ENCODE measurements around the gene RANBP2.

Gene RANBP2

DNA sequence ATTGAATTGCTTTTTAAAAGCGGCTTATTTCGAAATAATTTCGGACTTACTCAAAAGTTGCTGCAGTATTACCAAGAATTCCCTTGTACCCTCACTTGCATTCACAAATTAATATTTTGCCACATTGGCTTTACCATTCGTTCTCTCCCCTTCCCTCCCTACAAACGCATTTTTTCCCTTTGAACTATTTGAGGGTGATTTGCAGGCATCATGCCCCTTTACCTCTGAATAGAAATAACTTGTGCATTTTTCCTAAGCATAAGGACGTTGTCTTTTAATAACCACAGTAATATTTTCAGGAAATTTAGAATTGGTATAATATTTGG lies 67.9 kb downstream of the RANBP2 start:
- Histone ChIP-seq H3K18ac (ENCODE audit: low read length) (no peak overlapping the region), H2BK12ac (ENCODE audit: low read length) (no peak overlapping the region), H3K23ac (ENCODE audit: low read length) (no peak overlapping the region), H3K9me3 (ENCODE audit: insufficient read depth, low read depth, low read length) (no peaks in the 10 kb centered on the region), H3K79me2 (ENCODE audit: control insufficient read depth, insufficient read depth, low read length, poor library complexity) (no peaks in the 10 kb centered on the region), H3K27me3 (ENCODE audit: insufficient read depth, low read length) (no peaks in the 10 kb centered on the region), H4K91ac (ENCODE audit: low read depth, low read length) (no peak overlapping the region), H3K79me1 (ENCODE audit: low read length) (peaks cover 2% of the 10 kb centered on the region), H3K4ac (ENCODE audit: low read depth, low read length) (no peak overlapping the region), H4K8ac (ENCODE audit: low read depth, low read length) (no peak overlapping the region), H3K14ac (ENCODE audit: low read length) (no peak overlapping the region), H3K4me3 (ENCODE audit: low read depth, low read length) (peak overlapping the region; percentile 84), H2BK120ac (ENCODE audit: insufficient read depth, low read length, poor library complexity) (no peak overlapping the region), H2BK5ac (ENCODE audit: low read depth, low read length, poor library complexity) (no peak overlapping the region), H2AK5ac (ENCODE audit: low read length) (no peak overlapping the region), H2AFZ (ENCODE audit: insufficient read depth, low read length, poor library complexity) (no peak overlapping the region), H3K9ac (ENCODE audit: low read length) (peak overlapping the region; percentile 61), H3K4me1 (ENCODE audit: control insufficient read depth in 1 of 2, insufficient read depth in 2 of 2, low read length in 2 of 2) (no peaks in the 10 kb centered on the region), H3K4me2 (ENCODE audit: low read length) (peak overlapping the region; percentile 85), H3K27ac (ENCODE audit: low read depth, low read length) (no peak overlapping the region), H3K36me3 (ENCODE audit: control insufficient read depth in 1 of 2, insufficient read depth in 2 of 2, low read length in 2 of 2) (peaks cover 5 to 8% of the 10 kb centered on the region in 2 experiments), H4K12ac (ENCODE audit: low read depth, low read length) (no peak overlapping the region)
- no peak for DNase-seq
- no CpG with 5 or more reads among the region's 6 CpGs for WGBS (ENCODE audit: extremely low coverage, insufficient coverage, insufficient read length)

DNA sequence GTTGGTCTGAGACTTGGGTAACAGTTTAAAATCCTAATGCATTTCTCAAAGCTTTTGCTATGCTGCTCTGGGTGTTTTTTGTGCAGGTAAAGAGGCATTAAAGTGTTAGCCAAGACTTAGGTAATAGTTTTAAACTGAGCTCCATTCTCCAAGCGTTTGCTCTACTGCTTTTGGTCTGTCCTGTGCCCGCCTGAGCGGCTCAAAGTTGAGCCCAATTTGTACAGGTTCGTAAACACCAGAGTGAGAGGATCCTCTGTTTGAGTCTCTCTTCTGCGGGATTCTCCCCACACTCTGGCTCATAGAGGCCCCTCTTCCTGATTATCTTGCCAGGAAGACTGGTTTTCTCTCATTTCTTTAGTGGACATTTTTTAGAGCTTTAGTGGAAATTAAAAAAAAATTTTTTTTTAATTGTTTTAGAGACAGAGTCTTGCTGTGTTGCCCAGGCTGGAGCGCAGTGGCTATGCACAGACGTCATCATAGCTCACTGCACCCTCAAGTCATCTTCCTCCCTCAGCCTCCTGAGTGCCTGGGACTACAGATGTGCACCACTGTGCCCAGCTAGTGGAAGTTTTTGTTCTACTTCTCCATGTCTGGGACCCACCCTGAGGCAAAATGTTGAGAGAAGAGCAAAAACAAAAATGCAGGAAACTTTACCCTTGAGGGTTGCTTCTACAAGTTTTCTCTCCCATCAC lies 83.9 kb downstream of the RANBP2 start:
- no peak for DNase-seq
- H4K12ac ChIP-seq (ENCODE audit: low read depth, low read length): no peak overlapping the region

DNA sequence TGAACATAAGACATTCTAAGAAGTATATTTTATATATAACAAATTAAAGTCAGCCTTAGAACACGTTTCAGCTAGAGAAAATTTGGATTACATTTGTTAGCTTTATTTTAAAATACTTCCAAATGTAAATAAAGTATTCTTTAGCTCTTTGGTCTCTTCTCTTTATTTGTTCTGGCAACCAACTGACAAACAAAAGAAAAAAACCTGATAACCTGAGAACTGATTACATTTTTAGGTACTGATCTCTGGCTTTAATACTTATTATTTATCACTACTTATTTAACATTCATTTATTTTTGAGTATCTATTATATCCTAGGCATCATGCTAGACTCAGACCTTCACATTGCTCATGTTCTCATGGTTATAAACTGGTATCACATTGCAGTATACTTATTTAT lies 85.8 kb downstream of the RANBP2 start:
- WGBS (ENCODE audit: extremely low coverage, insufficient coverage, insufficient read length): no CpG with 5 or more reads among the region's 1 CpG
- peaks cover 2 to 9% of the 10 kb centered on the region in 2 experiments for H3K36me3 ChIP-seq (ENCODE audit: control insufficient read depth in 1 of 2, insufficient read depth in 2 of 2, low read length in 2 of 2)
- H2BK120ac ChIP-seq (ENCODE audit: insufficient read depth, low read length, poor library complexity): no peak overlapping the region
- H3K9ac ChIP-seq (ENCODE audit: low read length): no peak overlapping the region
- no peak overlapping the region for H3K23ac ChIP-seq (ENCODE audit: low read length)
- H3K27me3 ChIP-seq (ENCODE audit: insufficient read depth, low read length): no peaks in the 10 kb centered on the region
- no peak overlapping the region for H4K91ac ChIP-seq (ENCODE audit: low read depth, low read length)
- no peak overlapping the region for H2BK5ac ChIP-seq (ENCODE audit: low read depth, low read length, poor library complexity)
- peaks cover 4% of the 10 kb centered on the region for H3K9me3 ChIP-seq (ENCODE audit: insufficient read depth, low read depth, low read length)
- no peak overlapping the region for H3K4ac ChIP-seq (ENCODE audit: low read depth, low read length)
- H3K4me3 ChIP-seq (ENCODE audit: low read depth, low read length): no peak overlapping the region
- no peak overlapping the region for H2BK12ac ChIP-seq (ENCODE audit: low read length)
- H2AK5ac ChIP-seq (ENCODE audit: low read length): no peak overlapping the region
- H3K14ac ChIP-seq (ENCODE audit: low read length): no peak overlapping the region
- no peaks in the 10 kb centered on the region for H3K4me1 ChIP-seq (ENCODE audit: control insufficient read depth in 1 of 2, insufficient read depth in 2 of 2, low read length in 2 of 2)
- no peak for DNase-seq
- no peak overlapping the region for H4K8ac ChIP-seq (ENCODE audit: low read depth, low read length)
- no peak overlapping the region for H3K4me2 ChIP-seq (ENCODE audit: low read length)
- H3K27ac ChIP-seq (ENCODE audit: low read depth, low read length): no peak overlapping the region
- no peak overlapping the region for H4K12ac ChIP-seq (ENCODE audit: low read depth, low read length)
- no peak overlapping the region for H3K18ac ChIP-seq (ENCODE audit: low read length)
- H3K79me1 ChIP-seq (ENCODE audit: low read length): no peaks in the 10 kb centered on the region
- H2AFZ ChIP-seq (ENCODE audit: insufficient read depth, low read length, poor library complexity): no peak overlapping the region
- H3K79me2 ChIP-seq (ENCODE audit: control insufficient read depth, insufficient read depth, low read length, poor library complexity): no peaks in the 10 kb centered on the region

More for the DNA sequence above, 83.9 kb downstream of the RANBP2 start:
- H3K4ac ChIP-seq (ENCODE audit: low read depth, low read length): no peak overlapping the region
- H2BK12ac ChIP-seq (ENCODE audit: low read length): no peak overlapping the region
- no peaks in the 10 kb centered on the region for H3K79me1 ChIP-seq (ENCODE audit: low read length)
- H3K9me3 ChIP-seq (ENCODE audit: insufficient read depth, low read depth, low read length): no peaks in the 10 kb centered on the region
- H2BK5ac ChIP-seq (ENCODE audit: low read depth, low read length, poor library complexity): no peak overlapping the region
- peaks cover 4 to 5% of the 10 kb centered on the region in 2 experiments for H3K36me3 ChIP-seq (ENCODE audit: control insufficient read depth in 1 of 2, insufficient read depth in 2 of 2, low read length in 2 of 2)
- no peaks in the 10 kb centered on the region for H3K79me2 ChIP-seq (ENCODE audit: control insufficient read depth, insufficient read depth, low read length, poor library complexity)
- no peak overlapping the region for H4K8ac ChIP-seq (ENCODE audit: low read depth, low read length)
- no CpG with 5 or more reads among the region's 7 CpGs for WGBS (ENCODE audit: extremely low coverage, insufficient coverage, insufficient read length)
- H2AFZ ChIP-seq (ENCODE audit: insufficient read depth, low read length, poor library complexity): no peak overlapping the region
- H3K4me1 ChIP-seq (ENCODE audit: control insufficient read depth in 1 of 2, insufficient read depth in 2 of 2, low read length in 2 of 2): no peaks in the 10 kb centered on the region
- no peak overlapping the region for H2AK5ac ChIP-seq (ENCODE audit: low read length)
- no peak overlapping the region for H3K4me3 ChIP-seq (ENCODE audit: low read depth, low read length)
- H3K27me3 ChIP-seq (ENCODE audit: insufficient read depth, low read length): no peaks in the 10 kb centered on the region
- H4K91ac ChIP-seq (ENCODE audit: low read depth, low read length): no peak overlapping the region
- no peak overlapping the region for H3K27ac ChIP-seq (ENCODE audit: low read depth, low read length)
- H2BK120ac ChIP-seq (ENCODE audit: insufficient read depth, low read length, poor library complexity): no peak overlapping the region
- no peak overlapping the region for H3K18ac ChIP-seq (ENCODE audit: low read length)
- no peak overlapping the region for H3K4me2 ChIP-seq (ENCODE audit: low read length)
- no peak overlapping the region for H3K9ac ChIP-seq (ENCODE audit: low read length)
- no peak overlapping the region for H3K14ac ChIP-seq (ENCODE audit: low read length)
- no peak overlapping the region for H3K23ac ChIP-seq (ENCODE audit: low read length)

DNA sequence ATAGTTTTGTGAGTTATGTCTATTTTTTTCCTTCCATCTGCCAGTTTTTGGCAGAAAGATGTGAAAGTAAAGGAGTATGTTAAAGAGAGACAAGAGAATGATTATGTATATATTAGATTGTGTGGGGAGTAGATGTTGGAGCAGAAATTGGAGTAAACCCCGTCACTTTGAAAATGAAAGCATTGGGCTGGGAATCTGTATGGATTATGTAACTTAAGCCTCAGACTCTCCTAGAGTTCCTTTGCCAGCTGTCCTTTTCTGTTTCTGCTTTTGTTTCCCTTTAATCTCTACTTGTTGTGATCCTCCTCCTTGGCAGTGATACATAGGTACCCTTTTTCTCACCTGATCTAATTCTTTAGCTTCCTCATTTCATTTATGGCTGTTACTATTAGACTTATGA lies 86.5 kb downstream of the RANBP2 start:
- Histone ChIP-seq H3K27ac (ENCODE audit: low read depth, low read length) (no peak overlapping the region), H4K12ac (ENCODE audit: low read depth, low read length) (no peak overlapping the region), H3K4me2 (ENCODE audit: low read length) (no peak overlapping the region), H3K27me3 (ENCODE audit: insufficient read depth, low read length) (no peaks in the 10 kb centered on the region), H4K91ac (ENCODE audit: low read depth, low read length) (no peak overlapping the region), H3K23ac (ENCODE audit: low read length) (no peak overlapping the region), H3K36me3 (ENCODE audit: control insufficient read depth in 1 of 2, insufficient read depth in 2 of 2, low read length in 2 of 2) (peaks cover 2 to 7% of the 10 kb centered on the region in 2 experiments), H3K4me3 (ENCODE audit: low read depth, low read length) (no peak overlapping the region), H2BK12ac (ENCODE audit: low read length) (no peak overlapping the region), H3K14ac (ENCODE audit: low read length) (no peak overlapping the region), H3K4me1 (ENCODE audit: control insufficient read depth in 1 of 2, insufficient read depth in 2 of 2, low read length in 2 of 2) (no peaks in the 10 kb centered on the region), H3K9ac (ENCODE audit: low read length) (no peak overlapping the region), H2BK5ac (ENCODE audit: low read depth, low read length, poor library complexity) (no peak overlapping the region), H3K79me2 (ENCODE audit: control insufficient read depth, insufficient read depth, low read length, poor library complexity) (no peaks in the 10 kb centered on the region), H3K4ac (ENCODE audit: low read depth, low read length) (no peak overlapping the region), H3K79me1 (ENCODE audit: low read length) (no peaks in the 10 kb centered on the region), H2AK5ac (ENCODE audit: low read length) (no peak overlapping the region), H4K8ac (ENCODE audit: low read depth, low read length) (no peak overlapping the region), H2AFZ (ENCODE audit: insufficient read depth, low read length, poor library complexity) (no peak overlapping the region), H3K18ac (ENCODE audit: low read length) (no peak overlapping the region), H3K9me3 (ENCODE audit: insufficient read depth, low read depth, low read length) (peaks cover 4% of the 10 kb centered on the region), H2BK120ac (ENCODE audit: insufficient read depth, low read length, poor library complexity) (no peak overlapping the region)
- DNase-seq: no peak
- WGBS (ENCODE audit: extremely low coverage, insufficient coverage, insufficient read length): no CpG with 5 or more reads among the region's 1 CpG

All from trophoblast cell (in vitro differentiated cells and primary cell).